ENCODE data around the gene TCL1B. TPM values are rescaled to one million over a fixed set of nuclear protein-coding genes. Genes with fewer than 3 reads are reported as not detected.

The TCL1B gene
- total and polyA plus RNA-seq, 2 of the 13 experiments (the other 11 are each of a cell fraction or from before 2014, with no cell fraction given), result not detected

DNA sequence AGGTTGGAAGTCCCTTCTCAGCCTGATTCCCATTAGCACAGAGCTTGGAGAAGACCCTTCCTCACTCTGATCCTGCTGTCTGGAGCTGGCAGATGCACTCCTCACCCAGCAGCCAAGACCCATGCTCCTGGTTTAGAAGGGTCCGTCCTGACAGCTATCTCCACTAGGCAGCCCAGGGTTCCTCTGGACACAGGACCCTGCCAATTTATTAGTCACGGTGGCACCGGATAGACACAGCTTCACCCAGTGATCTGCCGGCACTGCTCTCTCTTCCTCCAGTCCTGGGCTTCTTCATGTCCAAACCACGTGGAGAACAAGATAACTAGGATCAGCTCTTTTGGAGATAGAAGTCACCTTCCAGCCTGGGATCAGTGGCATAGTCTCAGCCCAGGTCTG is 26.2 kb upstream of the TCL1B start (continued):
- TF ChIP-seq MTF2 (CRISPR knock-in tag; IDR thresholded peaks at IDR 0.05; ENCODE audit: borderline replicate concordance) (no peak), PAF1 (CRISPR knock-in tag; IDR thresholded peaks at IDR 0.05) (no peak), SNAI1 (CRISPR knock-in tag; IDR thresholded peaks at IDR 0.05; ENCODE audit: borderline replicate concordance) (no peak), HOXA5 (CRISPR knock-in tag; IDR thresholded peaks at IDR 0.05) (no peak)

DNA sequence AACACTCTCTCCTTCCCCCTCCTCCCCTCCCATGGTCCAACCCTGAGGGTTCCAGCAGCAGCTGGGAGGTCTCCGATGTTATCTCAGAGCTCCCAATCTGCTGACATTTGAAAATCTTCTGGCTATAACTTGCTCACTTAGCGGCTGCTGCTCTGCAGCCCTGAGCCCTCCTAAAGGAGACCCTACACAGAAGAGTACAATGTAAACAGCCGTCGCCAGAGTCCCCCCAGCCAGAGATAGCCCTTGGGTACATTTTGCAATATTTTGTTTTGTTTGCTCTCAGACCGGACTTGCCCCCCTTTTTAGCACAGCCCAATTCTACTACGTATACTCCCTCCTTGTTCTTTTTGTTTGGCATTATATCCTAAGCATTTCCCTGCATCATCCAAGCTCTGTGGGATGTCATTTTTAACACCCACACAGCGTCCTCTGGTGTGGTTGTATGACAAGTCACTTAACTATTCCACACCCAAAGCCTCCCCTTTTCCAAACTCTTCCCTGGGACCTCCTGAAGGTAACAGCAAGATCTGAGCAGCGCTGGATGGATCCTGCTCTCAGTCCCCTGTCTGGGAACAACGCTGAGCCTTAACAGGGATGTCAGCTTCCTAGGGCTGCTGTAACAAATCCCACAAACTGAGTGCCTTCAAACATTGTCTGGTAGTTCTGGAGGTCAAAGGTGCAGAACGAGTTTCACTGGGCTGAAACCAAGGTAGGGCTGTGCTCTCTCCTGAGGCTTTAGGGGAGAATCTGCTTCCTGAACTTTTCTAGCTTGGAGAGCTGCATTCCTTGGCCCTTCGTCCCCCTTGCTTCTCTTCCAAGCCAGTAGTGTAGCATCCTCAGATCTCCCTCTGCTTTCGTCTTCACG is 25.3 kb upstream of the TCL1B start:
- CTCF ChIA-PET (ENCODE audit: low intra/inter-chr PET ratio, low total read pairs), result no interaction called here

More for the DNA sequence above, 25.3 kb upstream of the TCL1B start:
- H4K20me1 ChIP-seq (ENCODE audit: insufficient read depth, low read length), result no peaks in the 10 kb centered on the region
- no peaks in the 10 kb centered on the region for H3K9me3 ChIP-seq (ENCODE audit: low read length)
- FAIRE-seq (no peak), ATAC-seq (no peak), DNase-seq (ENCODE audit: low spot score) (no peak)
- no peak overlapping the region for H3K4me2 ChIP-seq (ENCODE audit: low read depth, low read length)
- peaks cover 5 to 12% of the 10 kb centered on the region in 2 experiments; a peak in 4 of 5 replicates for H3K27me3 ChIP-seq (ENCODE audit: control insufficient read depth in 1 of 2, insufficient read depth in 2 of 2, low read length in 2 of 2)
- no peak overlapping the region for H3K9ac ChIP-seq (ENCODE audit: insufficient read depth, low read depth, low read length)
- no peak for TF ChIP-seq TOE1 (CRISPR knock-in tag; IDR thresholded peaks at IDR 0.05)
- TF ChIP-seq ZNF549 (CRISPR knock-in tag; IDR thresholded peaks at IDR 0.05), result no peak
- no peak for TF ChIP-seq MEF2D (CRISPR knock-in tag; IDR thresholded peaks at IDR 0.05)
- no peak for TF ChIP-seq EEA1 (CRISPR knock-in tag; IDR thresholded peaks at IDR 0.05; ENCODE audit: borderline replicate concordance)
- no peak for TF ChIP-seq SSRP1 (CRISPR knock-in tag; IDR thresholded peaks at IDR 0.05)
- TF ChIP-seq ELF1 (CRISPR knock-in tag; IDR thresholded peaks at IDR 0.05), result no peak
- TF ChIP-seq, protein P1, sequence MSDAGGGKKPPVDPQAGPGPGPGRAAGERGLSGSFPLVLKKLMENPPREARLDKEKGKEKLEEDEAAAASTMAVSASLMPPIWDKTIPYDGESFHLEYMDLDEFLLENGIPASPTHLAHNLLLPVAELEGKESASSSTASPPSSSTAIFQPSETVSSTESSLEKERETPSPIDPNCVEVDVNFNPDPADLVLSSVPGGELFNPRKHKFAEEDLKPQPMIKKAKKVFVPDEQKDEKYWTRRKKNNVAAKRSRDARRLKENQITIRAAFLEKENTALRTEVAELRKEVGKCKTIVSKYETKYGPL (CRISPR knock-in tag; IDR thresholded peaks at IDR 0.05), result no peak
- TF ChIP-seq, protein P2, sequence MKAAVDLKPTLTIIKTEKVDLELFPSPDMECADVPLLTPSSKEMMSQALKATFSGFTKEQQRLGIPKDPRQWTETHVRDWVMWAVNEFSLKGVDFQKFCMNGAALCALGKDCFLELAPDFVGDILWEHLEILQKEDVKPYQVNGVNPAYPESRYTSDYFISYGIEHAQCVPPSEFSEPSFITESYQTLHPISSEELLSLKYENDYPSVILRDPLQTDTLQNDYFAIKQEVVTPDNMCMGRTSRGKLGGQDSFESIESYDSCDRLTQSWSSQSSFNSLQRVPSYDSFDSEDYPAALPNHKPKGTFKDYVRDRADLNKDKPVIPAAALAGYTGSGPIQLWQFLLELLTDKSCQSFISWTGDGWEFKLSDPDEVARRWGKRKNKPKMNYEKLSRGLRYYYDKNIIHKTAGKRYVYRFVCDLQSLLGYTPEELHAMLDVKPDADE (CRISPR knock-in tag; IDR thresholded peaks at IDR 0.05), result no peak
- TF ChIP-seq, protein P3, sequence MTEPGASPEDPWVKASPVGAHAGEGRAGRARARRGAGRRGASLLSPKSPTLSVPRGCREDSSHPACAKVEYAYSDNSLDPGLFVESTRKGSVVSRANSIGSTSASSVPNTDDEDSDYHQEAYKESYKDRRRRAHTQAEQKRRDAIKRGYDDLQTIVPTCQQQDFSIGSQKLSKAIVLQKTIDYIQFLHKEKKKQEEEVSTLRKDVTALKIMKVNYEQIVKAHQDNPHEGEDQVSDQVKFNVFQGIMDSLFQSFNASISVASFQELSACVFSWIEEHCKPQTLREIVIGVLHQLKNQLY (CRISPR knock-in tag; IDR thresholded peaks at IDR 0.05), result no peak
- no peak for TF ChIP-seq RFX5 (IDR thresholded peaks at IDR 0.05; ENCODE audit: low read depth, low read length)
- TF ChIP-seq SPEN (CRISPR knock-in tag; IDR thresholded peaks at IDR 0.05; ENCODE audit: low read depth), result no peak
- TF ChIP-seq, protein P4, sequence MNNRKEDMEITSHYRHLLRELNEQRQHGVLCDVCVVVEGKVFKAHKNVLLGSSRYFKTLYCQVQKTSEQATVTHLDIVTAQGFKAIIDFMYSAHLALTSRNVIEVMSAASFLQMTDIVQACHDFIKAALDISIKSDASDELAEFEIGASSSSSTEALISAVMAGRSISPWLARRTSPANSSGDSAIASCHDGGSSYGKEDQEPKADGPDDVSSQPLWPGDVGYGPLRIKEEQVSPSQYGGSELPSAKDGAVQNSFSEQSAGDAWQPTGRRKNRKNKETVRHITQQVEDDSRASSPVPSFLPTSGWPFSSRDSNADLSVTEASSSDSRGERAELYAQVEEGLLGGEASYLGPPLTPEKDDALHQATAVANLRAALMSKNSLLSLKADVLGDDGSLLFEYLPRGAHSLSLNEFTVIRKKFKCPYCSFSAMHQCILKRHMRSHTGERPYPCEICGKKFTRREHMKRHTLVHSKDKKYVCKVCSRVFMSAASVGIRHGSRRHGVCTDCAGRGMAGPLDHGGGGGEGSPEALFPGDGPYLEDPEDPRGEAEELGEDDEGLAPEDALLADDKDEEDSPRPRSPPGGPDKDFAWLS (CRISPR knock-in tag; IDR thresholded peaks at IDR 0.05; ENCODE audit: borderline replicate concordance), result no peak
- H3K79me2 ChIP-seq (ENCODE audit: insufficient read depth, low read length), result no peaks in the 10 kb centered on the region
- no peaks in the 10 kb centered on the region for H3K36me3 ChIP-seq (replicated peaks in 1 of 2; ENCODE audit: control insufficient read depth in 1 of 2, insufficient read depth in 2 of 2, low read length in 2 of 2)
- intact Hi-C loops (cut with micrococcal nuclease; ENCODE audit: unreplicated experiment), result no loop called here
- BruUV-seq (replicated peaks), result no TSS peak
- peaks cover 34% of the 10 kb centered on the region for H3K4me1 ChIP-seq (ENCODE audit: insufficient read depth, low read length)
- in situ Hi-C loops (cut with HindIII; ENCODE audit: extremely low pct_ligation_motif_present, low pct_unique_long_range_greater_than_20kb), result no loop called here
- H3K27ac ChIP-seq (ENCODE audit: extremely low read length, insufficient read depth, low read length), result no peak overlapping the region
- H3K4me3 ChIP-seq (replicated peaks in 1 of 3; ENCODE audit: insufficient read depth in 1 of 3, low read depth in 2 of 3, low read length in 3 of 3), result no peak overlapping the region
- POLR2A ChIA-PET, result no interaction called here
- WGBS (ENCODE audit: low lambda C conversion rate), result 25% methylated on average over 12 of the region's 13 CpGs
- no peak overlapping the region for H2AFZ ChIP-seq (ENCODE audit: low read length)
